Liver (tissue), 3 donors: ENCODE data around the gene UBIAD1.

Experiments used
- FOXA1 ChIP-seq: IDR thresholded peaks from 2 replicates; pipeline ENCODE4 v1.6.1; 2016; ENCODE audit warnings: antibody characterized with exemption
- GABPA ChIP-seq, 2 donors: IDR thresholded peaks in 1 of 2; conservative IDR thresholded peaks in 1 of 2; 2 replicates each; pipeline ENCODE4 v1.6.1; 2016; ENCODE audit warnings: antibody characterized with exemption in 2 of 2, mild to moderate bottlenecking in 1 of 2, moderate library complexity in 1 of 2
- NR2F2 ChIP-seq: IDR thresholded peaks from 2 replicates; pipeline ENCODE4 v1.6.1; 2016; ENCODE audit warnings: antibody characterized with exemption
- RXRA ChIP-seq, 2 donors: IDR thresholded peaks; 2 replicates each; pipeline ENCODE4 v1.6.1; 2017 to 2018; ENCODE audit warnings: antibody characterized with exemption in 2 of 2, mild to moderate bottlenecking in 1 of 2
- YY1 ChIP-seq: IDR thresholded peaks from 2 replicates; pipeline ENCODE4 v1.6.1; 2016; ENCODE audit warnings: antibody characterized with exemption, mild to moderate bottlenecking
- TF ChIP-seq, protein P1 (sequence below): fragments of 150-350 bp; IDR thresholded peaks from 2 replicates; pipeline ENCODE4 v1.5.1; 2017; ENCODE audit warnings: improper control_type of control experiment, low read depth, low read length; ENCODE audit not compliant: missing input control
- TF ChIP-seq, protein P2 (sequence below): IDR thresholded peaks from 2 replicates; pipeline ENCODE4 v1.6.1; 2016; ENCODE audit warnings: antibody characterized with exemption, mild to moderate bottlenecking
- TF ChIP-seq, protein P3 (sequence below): IDR thresholded peaks from 2 replicates; pipeline ENCODE4 v1.6.1; 2016; ENCODE audit warnings: antibody characterized with exemption
- donor health status: healthy.
- donor health status: healthy.

DNA sequence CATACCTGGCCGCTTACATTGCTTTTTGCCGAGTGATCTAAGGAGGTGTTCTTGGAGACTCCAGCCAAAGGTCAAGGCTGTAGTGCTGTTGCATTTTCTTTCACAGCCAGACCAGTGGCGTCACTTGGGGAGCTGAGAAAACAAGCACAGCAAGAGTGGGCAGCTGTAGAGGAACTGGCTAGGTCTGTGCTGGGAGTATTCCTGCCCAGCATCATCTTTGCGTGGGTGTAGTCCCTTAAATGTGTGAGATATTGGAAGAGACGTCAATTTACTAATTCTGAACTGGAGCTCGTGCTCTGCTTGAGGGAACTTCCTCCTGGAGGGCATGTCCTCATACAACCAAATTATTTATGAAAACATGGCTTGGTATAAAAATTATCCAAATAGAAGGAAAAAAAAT lies 10.2 kb downstream of the UBIAD1 start:
- TF ChIP-seq, protein P1, sequence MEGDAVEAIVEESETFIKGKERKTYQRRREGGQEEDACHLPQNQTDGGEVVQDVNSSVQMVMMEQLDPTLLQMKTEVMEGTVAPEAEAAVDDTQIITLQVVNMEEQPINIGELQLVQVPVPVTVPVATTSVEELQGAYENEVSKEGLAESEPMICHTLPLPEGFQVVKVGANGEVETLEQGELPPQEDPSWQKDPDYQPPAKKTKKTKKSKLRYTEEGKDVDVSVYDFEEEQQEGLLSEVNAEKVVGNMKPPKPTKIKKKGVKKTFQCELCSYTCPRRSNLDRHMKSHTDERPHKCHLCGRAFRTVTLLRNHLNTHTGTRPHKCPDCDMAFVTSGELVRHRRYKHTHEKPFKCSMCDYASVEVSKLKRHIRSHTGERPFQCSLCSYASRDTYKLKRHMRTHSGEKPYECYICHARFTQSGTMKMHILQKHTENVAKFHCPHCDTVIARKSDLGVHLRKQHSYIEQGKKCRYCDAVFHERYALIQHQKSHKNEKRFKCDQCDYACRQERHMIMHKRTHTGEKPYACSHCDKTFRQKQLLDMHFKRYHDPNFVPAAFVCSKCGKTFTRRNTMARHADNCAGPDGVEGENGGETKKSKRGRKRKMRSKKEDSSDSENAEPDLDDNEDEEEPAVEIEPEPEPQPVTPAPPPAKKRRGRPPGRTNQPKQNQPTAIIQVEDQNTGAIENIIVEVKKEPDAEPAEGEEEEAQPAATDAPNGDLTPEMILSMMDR: no peak
- TF ChIP-seq, protein P2, sequence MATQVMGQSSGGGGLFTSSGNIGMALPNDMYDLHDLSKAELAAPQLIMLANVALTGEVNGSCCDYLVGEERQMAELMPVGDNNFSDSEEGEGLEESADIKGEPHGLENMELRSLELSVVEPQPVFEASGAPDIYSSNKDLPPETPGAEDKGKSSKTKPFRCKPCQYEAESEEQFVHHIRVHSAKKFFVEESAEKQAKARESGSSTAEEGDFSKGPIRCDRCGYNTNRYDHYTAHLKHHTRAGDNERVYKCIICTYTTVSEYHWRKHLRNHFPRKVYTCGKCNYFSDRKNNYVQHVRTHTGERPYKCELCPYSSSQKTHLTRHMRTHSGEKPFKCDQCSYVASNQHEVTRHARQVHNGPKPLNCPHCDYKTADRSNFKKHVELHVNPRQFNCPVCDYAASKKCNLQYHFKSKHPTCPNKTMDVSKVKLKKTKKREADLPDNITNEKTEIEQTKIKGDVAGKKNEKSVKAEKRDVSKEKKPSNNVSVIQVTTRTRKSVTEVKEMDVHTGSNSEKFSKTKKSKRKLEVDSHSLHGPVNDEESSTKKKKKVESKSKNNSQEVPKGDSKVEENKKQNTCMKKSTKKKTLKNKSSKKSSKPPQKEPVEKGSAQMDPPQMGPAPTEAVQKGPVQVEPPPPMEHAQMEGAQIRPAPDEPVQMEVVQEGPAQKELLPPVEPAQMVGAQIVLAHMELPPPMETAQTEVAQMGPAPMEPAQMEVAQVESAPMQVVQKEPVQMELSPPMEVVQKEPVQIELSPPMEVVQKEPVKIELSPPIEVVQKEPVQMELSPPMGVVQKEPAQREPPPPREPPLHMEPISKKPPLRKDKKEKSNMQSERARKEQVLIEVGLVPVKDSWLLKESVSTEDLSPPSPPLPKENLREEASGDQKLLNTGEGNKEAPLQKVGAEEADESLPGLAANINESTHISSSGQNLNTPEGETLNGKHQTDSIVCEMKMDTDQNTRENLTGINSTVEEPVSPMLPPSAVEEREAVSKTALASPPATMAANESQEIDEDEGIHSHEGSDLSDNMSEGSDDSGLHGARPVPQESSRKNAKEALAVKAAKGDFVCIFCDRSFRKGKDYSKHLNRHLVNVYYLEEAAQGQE: no peak
- TF ChIP-seq RXRA (IDR thresholded peaks at IDR 0.05) (no peak), FOXA1 (no peak), YY1 (no peak), NR2F2 (no peak), GABPA (IDR thresholded peaks at IDR 0.05 in 1 of 2, conservative IDR thresholded peaks at IDR 0.05 in 1 of 2) (no peak)
- TF ChIP-seq, protein P3, sequence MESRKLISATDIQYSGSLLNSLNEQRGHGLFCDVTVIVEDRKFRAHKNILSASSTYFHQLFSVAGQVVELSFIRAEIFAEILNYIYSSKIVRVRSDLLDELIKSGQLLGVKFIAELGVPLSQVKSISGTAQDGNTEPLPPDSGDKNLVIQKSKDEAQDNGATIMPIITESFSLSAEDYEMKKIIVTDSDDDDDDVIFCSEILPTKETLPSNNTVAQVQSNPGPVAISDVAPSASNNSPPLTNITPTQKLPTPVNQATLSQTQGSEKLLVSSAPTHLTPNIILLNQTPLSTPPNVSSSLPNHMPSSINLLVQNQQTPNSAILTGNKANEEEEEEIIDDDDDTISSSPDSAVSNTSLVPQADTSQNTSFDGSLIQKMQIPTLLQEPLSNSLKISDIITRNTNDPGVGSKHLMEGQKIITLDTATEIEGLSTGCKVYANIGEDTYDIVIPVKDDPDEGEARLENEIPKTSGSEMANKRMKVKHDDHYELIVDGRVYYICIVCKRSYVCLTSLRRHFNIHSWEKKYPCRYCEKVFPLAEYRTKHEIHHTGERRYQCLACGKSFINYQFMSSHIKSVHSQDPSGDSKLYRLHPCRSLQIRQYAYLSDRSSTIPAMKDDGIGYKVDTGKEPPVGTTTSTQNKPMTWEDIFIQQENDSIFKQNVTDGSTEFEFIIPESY: no peak
